Breast epithelium (tissue), 4 donors: ENCODE results near the gene CTIF. TPM values are rescaled to one million over a fixed set of nuclear protein-coding genes. Genes with fewer than 3 reads are reported as not detected.

ENCODE experiments used
- DNase-seq, 2 donors: peaks; one replicate each; pipeline ENCODE4 v3.0.0-alpha.2; 2019; ENCODE audit warnings: low spot score in 2 of 2
- H3K27ac ChIP-seq, 2 donors: fragments of 200-600 bp; sonication (generic) in 1 of 2; one replicate each; pipeline ENCODE4 v1.5.1; 2016 to 2019; ENCODE audit warnings: mild to moderate bottlenecking in 1 of 2
- H3K27me3 ChIP-seq, 2 donors: fragments of 200-600 bp; sonication (generic) in 1 of 2; one replicate each; pipeline versions ENCODE4 v1.5.1 to v1.6.0; 2017 to 2019; ENCODE audit warnings: control low read depth in 1 of 2, mild to moderate bottlenecking in 1 of 2
- H3K36me3 ChIP-seq: fragments of 200-600 bp; one replicate; pipeline ENCODE4 v1.5.1; 2019
- H3K4me1 ChIP-seq, 2 donors: fragments of 200-600 bp; sonication (generic); one replicate each; pipeline ENCODE4 v1.5.1; 2016 to 2019; ENCODE audit warnings: control low read depth in 1 of 2
- H3K4me3 ChIP-seq, 3 donors: fragments of 200-600 bp; sonication (generic); 1 replicate in 2 of 3; 2 replicates in 1 of 3; pipeline ENCODE4 v1.5.1; 2016 to 2019; ENCODE audit warnings: mild to moderate bottlenecking in 3 of 3, moderate library complexity in 2 of 3
- H3K9me3 ChIP-seq, 2 donors: fragments of 200-600 bp; sonication (generic) in 1 of 2; one replicate each; pipeline ENCODE4 v1.5.1; 2016 to 2019; ENCODE audit warnings: control low read depth in 1 of 2
- CTCF ChIP-seq, 3 donors: fragments of 450-650 bp; IDR thresholded peaks; one replicate each; pipeline ENCODE4 v1.5.1; 2016 to 2017; ENCODE audit warnings: antibody characterized with exemption in 3 of 3, mild to moderate bottlenecking in 3 of 3, moderate library complexity in 3 of 3
- POLR2A ChIP-seq: fragments of 450-650 bp; IDR thresholded peaks from one replicate; pipeline ENCODE4 v1.6.1; 2016; ENCODE audit warnings: antibody characterized with exemption, mild to moderate bottlenecking, moderate library complexity
- POLR2AphosphoS5 ChIP-seq, 3 donors: sonication (generic); formaldehyde crosslinking; IDR thresholded peaks; one replicate each; pipeline ENCODE4 v1.6.1; 2017; ENCODE audit warnings: antibody characterized with exemption in 3 of 3
- intact Hi-C: fragments of 100-400 bp; cut with DNase I; formaldehyde crosslinking; loops from one replicate; pipeline ENCODE4 v1.15.1; 2023; ENCODE audit warnings: low total_unique reads
- total RNA-seq, 3 donors: library from RNA; depleted of rRNA; stranded (reverse); fragments of >200 nt; gene quantifications; one replicate each; pipeline ENCODE4 v1.1.0, GENCODE V29; 2016

Gene CTIF
- total RNA-seq, 3 donors from 2014 or later = 28.8 to 78.9 (median 32.6) TPM

GRCh38 chr18:48788373-48788772 is 249.5 kb downstream of the CTIF start:
- TF ChIP-seq CTCF (IDR thresholded peaks at IDR 0.05) (no peak), POLR2A (no peak), POLR2AphosphoS5 (IDR thresholded peaks at IDR 0.05) (no peak)
- Histone ChIP-seq H3K27me3 (no peaks in the 10 kb centered on the region), H3K9me3 (no peaks in the 10 kb centered on the region), H3K36me3 (no peaks in the 10 kb centered on the region), H3K4me1 (no peaks in the 10 kb centered on the region), H3K4me3 (no peak overlapping the region), H3K27ac (no peak overlapping the region)
- intact Hi-C loops = no loop called here
- DNase-seq = no peak

- Histone ChIP-seq H3K4me1 (no peaks in the 10 kb centered on the region), H3K27ac (peak overlapping the region in 1 of 2 donors; percentile 74), H3K27me3 (no peaks in the 10 kb centered on the region), H3K9me3 (no peaks in the 10 kb centered on the region), H3K4me3 (no peak overlapping the region), H3K36me3 (no peaks in the 10 kb centered on the region)
- no peak for TF ChIP-seq POLR2A
- TF ChIP-seq POLR2AphosphoS5 (IDR thresholded peaks at IDR 0.05) = no peak
- TF ChIP-seq CTCF (IDR thresholded peaks at IDR 0.05) = no peak
- intact Hi-C loops = no loop called here
- no peak for DNase-seq
Measured at GRCh38 chr18:48789259-48789812, 250.5 kb downstream of the CTIF start.

- Histone ChIP-seq H3K36me3 (no peaks in the 10 kb centered on the region), H3K4me1 (no peaks in the 10 kb centered on the region), H3K27ac (peak overlapping the region in 1 of 2 donors; percentile 74), H3K9me3 (no peaks in the 10 kb centered on the region), H3K4me3 (no peak overlapping the region), H3K27me3 (no peaks in the 10 kb centered on the region)
- TF ChIP-seq CTCF (IDR thresholded peaks at IDR 0.05) (no peak), POLR2A (no peak), POLR2AphosphoS5 (IDR thresholded peaks at IDR 0.05) (no peak)
- intact Hi-C loops = no loop called here
- peak in 1 of 2 donors; percentile 51 for DNase-seq
Measured at GRCh38 chr18:48790226-48790863, 251.5 kb downstream of the CTIF start.

- Histone ChIP-seq H3K27me3 (no peaks in the 10 kb centered on the region), H3K27ac (peak overlapping the region in 1 of 2 donors; percentile 74), H3K4me1 (no peaks in the 10 kb centered on the region), H3K36me3 (no peaks in the 10 kb centered on the region), H3K4me3 (no peak overlapping the region), H3K9me3 (no peaks in the 10 kb centered on the region)
- intact Hi-C loops = no loop called here
- DNase-seq = peak in 1 of 2 donors; percentile 15
- TF ChIP-seq POLR2A (no peak), POLR2AphosphoS5 (IDR thresholded peaks at IDR 0.05) (no peak), CTCF (IDR thresholded peaks at IDR 0.05) (no peak)
Measured at GRCh38 chr18:48790869-48791635, 252.2 kb downstream of the CTIF start.

DNA sequence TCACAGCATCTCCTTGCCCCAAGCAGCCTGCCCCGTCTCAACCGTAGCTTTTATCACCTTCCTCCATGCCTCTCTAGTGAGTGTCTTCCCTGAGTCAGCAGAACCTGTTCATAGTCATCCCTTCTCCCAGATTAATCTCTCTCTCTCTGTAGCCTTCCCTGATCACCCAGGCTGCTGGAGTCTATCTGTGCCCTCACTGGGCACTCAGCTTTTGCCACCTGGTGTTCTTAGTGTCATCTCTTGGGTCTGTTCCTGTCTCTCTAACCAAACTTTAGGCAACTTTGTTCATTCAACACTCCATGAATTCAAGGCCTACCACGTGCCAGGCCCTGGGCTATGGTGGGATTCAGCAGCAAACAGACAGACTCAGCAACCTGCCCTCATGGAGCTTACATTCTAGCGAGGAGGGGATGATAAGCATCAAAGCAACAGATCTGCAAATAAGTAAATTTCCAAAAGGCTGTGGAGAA is 252.8 kb downstream of the CTIF start:
- Histone ChIP-seq H3K9me3 (no peaks in the 10 kb centered on the region), H3K4me3 (no peak overlapping the region), H3K36me3 (no peaks in the 10 kb centered on the region), H3K27ac (no peak overlapping the region), H3K4me1 (no peaks in the 10 kb centered on the region), H3K27me3 (no peaks in the 10 kb centered on the region)
- no peak for TF ChIP-seq CTCF (IDR thresholded peaks at IDR 0.05)
- no peak for TF ChIP-seq POLR2A
- no peak for TF ChIP-seq POLR2AphosphoS5 (IDR thresholded peaks at IDR 0.05)
- intact Hi-C loops = no loop called here
- no peak for DNase-seq
